MM.1S (cell line): ENCODE results near the gene HIGD1C.

Experiments used
- CTCF ChIP-seq: fragments of 300-600 bp; sonication (generic); IDR thresholded peaks from 2 replicates; pipeline ENCODE4 v1.5.1; 2016; ENCODE audit warnings: antibody characterized with exemption, low read length, mixed read lengths
- EZH2 ChIP-seq: fragments of 300-600 bp; sonication (generic); optimal IDR thresholded peaks from 2 replicates; pipeline ENCODE3; 2017; ENCODE audit warnings: low read depth, mild to moderate bottlenecking, antibody characterized with exemption, low read length, mixed read lengths

GRCh38 chr12:50980545-50980944 is 28.2 kb downstream of the HIGD1C start:
- TF ChIP-seq CTCF (no peak), EZH2 (no peak)
